Endothelial cell of umbilical vein (primary cell): ENCODE data around the gene BHLHE41.
A peak's percentile ranks its signal among the peaks of the same experiment; 100 is the strongest.

Experiments
- EZH2 ChIP-seq: IDR thresholded peaks from 2 replicates; pipeline ENCODE4 v1.6.1; 2012; ENCODE audit warnings: borderline replicate concordance, low read depth, mild to moderate bottlenecking, moderate library complexity, low read length, inconsistent platforms; ENCODE audit not compliant: severe bottlenecking
- GATA2 ChIP-seq: IDR thresholded peaks from 2 replicates; pipeline ENCODE4 v1.7.0; 2011; ENCODE audit warnings: low read depth, mild to moderate bottlenecking, moderate library complexity, mixed read lengths, low read length; ENCODE audit not compliant: insufficient read length, insufficient read depth
- MYC ChIP-seq: IDR thresholded peaks from one replicate; pipeline ENCODE4 v1.6.1; 2011; ENCODE audit warnings: mild to moderate bottlenecking, low read depth, low read length
- POLR2A ChIP-seq: IDR thresholded peaks from 2 replicates; pipeline ENCODE4 v1.6.1; 2012; ENCODE audit warnings: low read depth, mild to moderate bottlenecking, control low read depth, low read length
- TF ChIP-seq, protein P1 (sequence below), 2 donors: IDR thresholded peaks; 1 replicate in 1 of 2; 2 replicates in 1 of 2; pipeline ENCODE4 v1.5.1; 2011; ENCODE audit warnings: low read length in 2 of 2, mild to moderate bottlenecking in 2 of 2, moderate library complexity in 2 of 2, control low read depth in 1 of 2, inconsistent platforms in 1 of 2, low read depth in 1 of 2; ENCODE audit not compliant: insufficient read depth in 1 of 2; ENCODE audit errors: extremely low read depth in 1 of 2
- TF ChIP-seq, protein P2 (sequence below): IDR thresholded peaks from 2 replicates; pipeline ENCODE4 v1.6.1; 2011; ENCODE audit not compliant: insufficient read depth, insufficient read length

DNA sequence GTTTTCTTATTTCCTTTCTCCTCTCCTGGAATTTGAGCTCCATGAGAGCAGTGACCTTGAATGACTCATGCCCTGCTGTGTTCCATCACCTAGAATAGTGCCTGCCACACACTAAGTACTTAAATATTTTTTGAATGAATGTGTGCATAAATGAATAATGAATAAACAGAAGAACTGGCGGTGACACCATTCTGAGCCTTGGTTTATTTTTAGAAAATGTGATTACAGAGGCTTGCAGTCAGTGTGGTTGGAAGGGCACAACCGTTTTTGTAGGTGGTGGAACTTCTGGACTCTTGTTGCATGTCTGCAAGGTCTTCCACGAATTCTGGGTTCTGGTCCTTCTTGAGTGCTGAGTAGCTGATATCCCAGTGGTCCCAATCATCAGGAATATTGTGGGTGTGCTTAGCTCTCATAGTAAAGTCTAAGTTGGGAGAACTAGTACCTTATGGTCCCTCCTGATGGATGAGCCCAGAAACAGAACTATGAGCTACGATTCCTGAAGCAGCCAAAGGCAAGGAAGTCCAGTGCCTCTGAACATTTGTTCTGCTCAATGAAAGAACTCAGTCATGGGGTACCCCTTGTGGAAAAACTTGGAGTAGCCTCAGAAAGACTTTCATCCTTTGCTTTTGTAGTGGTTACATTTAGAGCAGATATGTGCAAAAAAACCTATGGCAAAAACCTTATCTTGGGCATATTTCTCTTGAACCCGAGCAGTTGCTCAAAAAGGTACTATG lies 28.8 kb upstream of the BHLHE41 start:
- no peak for TF ChIP-seq POLR2A
- TF ChIP-seq, protein P1, sequence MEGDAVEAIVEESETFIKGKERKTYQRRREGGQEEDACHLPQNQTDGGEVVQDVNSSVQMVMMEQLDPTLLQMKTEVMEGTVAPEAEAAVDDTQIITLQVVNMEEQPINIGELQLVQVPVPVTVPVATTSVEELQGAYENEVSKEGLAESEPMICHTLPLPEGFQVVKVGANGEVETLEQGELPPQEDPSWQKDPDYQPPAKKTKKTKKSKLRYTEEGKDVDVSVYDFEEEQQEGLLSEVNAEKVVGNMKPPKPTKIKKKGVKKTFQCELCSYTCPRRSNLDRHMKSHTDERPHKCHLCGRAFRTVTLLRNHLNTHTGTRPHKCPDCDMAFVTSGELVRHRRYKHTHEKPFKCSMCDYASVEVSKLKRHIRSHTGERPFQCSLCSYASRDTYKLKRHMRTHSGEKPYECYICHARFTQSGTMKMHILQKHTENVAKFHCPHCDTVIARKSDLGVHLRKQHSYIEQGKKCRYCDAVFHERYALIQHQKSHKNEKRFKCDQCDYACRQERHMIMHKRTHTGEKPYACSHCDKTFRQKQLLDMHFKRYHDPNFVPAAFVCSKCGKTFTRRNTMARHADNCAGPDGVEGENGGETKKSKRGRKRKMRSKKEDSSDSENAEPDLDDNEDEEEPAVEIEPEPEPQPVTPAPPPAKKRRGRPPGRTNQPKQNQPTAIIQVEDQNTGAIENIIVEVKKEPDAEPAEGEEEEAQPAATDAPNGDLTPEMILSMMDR (IDR thresholded peaks at IDR 0.05; ENCODE audit: extremely low read depth in 1 of 2, insufficient read depth in 1 of 2, low read depth in 1 of 2, low read length in 2 of 2) = no peak
- TF ChIP-seq MYC = no peak
- no peak for TF ChIP-seq EZH2
- TF ChIP-seq GATA2 = peak; percentile 55
- TF ChIP-seq, protein P2, sequence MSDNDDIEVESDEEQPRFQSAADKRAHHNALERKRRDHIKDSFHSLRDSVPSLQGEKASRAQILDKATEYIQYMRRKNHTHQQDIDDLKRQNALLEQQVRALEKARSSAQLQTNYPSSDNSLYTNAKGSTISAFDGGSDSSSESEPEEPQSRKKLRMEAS = no peak
